HCT116 (cell line): Measurements from ENCODE around the gene TRIM31. TPM values are rescaled to one million over a fixed set of nuclear protein-coding genes. Genes with fewer than 3 reads are reported as not detected.

Experiments
- ATAC-seq: fragments of 200-7000 bp; cut with Tn5 transposase; 2 replicates; pipeline ENCODE4 v1.9.1; 2020; ENCODE audit warnings: mild to moderate bottlenecking, moderate library complexity
- BruUV-seq: library from RNA; stranded (reverse); fragments of 400-500 nt; replicated peaks from 2 replicates; lab custom pipeline; 2021; lab: Mats Ljungman, UMichigan
- CTCF ChIA-PET: fragments of 300-600 bp; sonication (Branson Sonifier 250); formaldehyde crosslinking; loops from one replicate; lab custom pipeline; 2021; ENCODE audit warnings: antibody characterized with exemption; lab: Charles Lee
- POLR2A ChIA-PET: fragments of 300-600, 350-600 bp; sonication (Branson Sonifier 250); formaldehyde crosslinking; loops from one replicate; lab custom pipeline; 2021; ENCODE audit warnings: antibody characterized with exemption; lab: Charles Lee
- RAD21 ChIA-PET, 2 experiments: fragments of 300-600 bp; sonication (Branson Sonifier 250); formaldehyde crosslinking; loops; one replicate each; lab custom pipeline; 2023; ENCODE audit warnings: low total read pairs in 2 of 2; ENCODE audit not compliant: uncharacterized antibody in 2 of 2, unreplicated experiment in 2 of 2, low non-redundant PET in 1 of 2; lab: Charles Lee
- DNase-seq: peaks from one replicate; pipeline ENCODE4 v3.0.0-alpha.2; 2010; ENCODE audit warnings: low read depth, low spot score
- H2AFZ ChIP-seq: fragments of 200-600 bp; shearing (Covaris generic), sonication (generic); 2 replicates; pipeline ENCODE4 v1.6.1; 2017; ENCODE audit warnings: low read depth, mixed run types, mixed read lengths, antibody characterized with exemption, low read length; ENCODE audit not compliant: poor library complexity, severe bottlenecking
- H3K27ac ChIP-seq: 2 replicates; pipeline ENCODE4 v1.5.1; 2012; ENCODE audit warnings: low read depth, low read length
- H3K27me3 ChIP-seq: fragments of 200-600 bp; sonication (generic); 2 replicates; pipeline ENCODE4 v1.6.1; 2016; ENCODE audit warnings: mixed run types, low read length, mixed read lengths; ENCODE audit not compliant: insufficient read depth
- H3K36me3 ChIP-seq, 2 experiments: fragments of 200-500 bp in 1 of 2; fragments of 200-600 bp in 1 of 2; sonication (Bioruptor generic) in 1 of 2; sonication (generic) in 1 of 2; 2 replicates each; pipeline versions ENCODE4 v1.5.1 to v1.6.1; 2014 to 2016; ENCODE audit warnings: low read length in 2 of 2, inconsistent platforms in 1 of 2, mixed read lengths in 1 of 2, mixed run types in 1 of 2; ENCODE audit not compliant: insufficient read depth in 2 of 2, control insufficient read depth in 1 of 2
- H3K4me1 ChIP-seq, 2 experiments: fragments of 200-600 bp in 1 of 2; sonication (generic) in 1 of 2; 2 replicates each; pipeline versions ENCODE4 v1.5.1 to v1.6.1; 2012 to 2017; ENCODE audit warnings: low read length in 2 of 2, inconsistent platforms in 1 of 2, mild to moderate bottlenecking in 1 of 2, mixed read lengths in 1 of 2, mixed run types in 1 of 2, moderate library complexity in 1 of 2; ENCODE audit not compliant: insufficient read depth in 2 of 2, control insufficient read depth in 1 of 2
- H3K4me2 ChIP-seq: fragments of 200-600 bp; sonication (generic); 2 replicates; pipeline ENCODE4 v1.6.1; 2017; ENCODE audit warnings: mixed run types, low read length, mixed read lengths
- H3K4me3 ChIP-seq, 2 experiments: fragments of 200-600 bp in 1 of 2; sonication (generic) in 1 of 2; replicated peaks in 1 of 2; 2 replicates each; pipeline ENCODE4 v1.5.1; 2011 to 2016; ENCODE audit warnings: low read length in 2 of 2, control low read depth in 1 of 2, low read depth in 1 of 2, mild to moderate bottlenecking in 1 of 2, mixed read lengths in 1 of 2, mixed run types in 1 of 2
- H3K79me2 ChIP-seq: fragments of 200-600 bp; sonication (generic); 2 replicates; pipeline ENCODE4 v1.6.1; 2017; ENCODE audit warnings: mild to moderate bottlenecking, mixed run types, low read length, moderate library complexity, mixed read lengths; ENCODE audit not compliant: insufficient read depth
- H3K9ac ChIP-seq: fragments of 200-600 bp; sonication (generic); 2 replicates; pipeline ENCODE4 v1.6.1; 2016; ENCODE audit warnings: low read length, mixed read lengths
- H3K9me2 ChIP-seq: fragments of 200-600 bp; sonication (generic), shearing (Covaris generic); 2 replicates; pipeline ENCODE4 v1.6.1; 2017; ENCODE audit warnings: mixed run types, mild to moderate bottlenecking, moderate library complexity; ENCODE audit not compliant: insufficient read depth
- H3K9me3 ChIP-seq, 2 experiments: fragments of 200-500 bp in 1 of 2; fragments of 200-600 bp in 1 of 2; sonication (Bioruptor generic) in 1 of 2; sonication (generic) in 1 of 2; 2 replicates each; pipeline ENCODE4 v1.6.1; 2014 to 2017; ENCODE audit warnings: low read length in 2 of 2, mixed read lengths in 2 of 2, inconsistent platforms in 1 of 2, low read depth in 1 of 2, mild to moderate bottlenecking in 1 of 2, mixed run types in 1 of 2, moderate library complexity in 1 of 2; ENCODE audit not compliant: control insufficient read depth in 1 of 2, insufficient read depth in 1 of 2
- H4K20me1 ChIP-seq: fragments of 200-600 bp; sonication (generic), shearing (Covaris generic); 2 replicates; pipeline ENCODE4 v1.6.1; 2017; ENCODE audit warnings: mixed run types, mild to moderate bottlenecking, moderate library complexity; ENCODE audit not compliant: insufficient read depth
- ATF3 ChIP-seq: IDR thresholded peaks from 2 replicates; pipeline ENCODE4 v1.6.1; 2012
- CTCF ChIP-seq, 3 experiments: fragments of 200-600 bp in 1 of 3; sonication (generic) in 1 of 3; IDR thresholded peaks in 2 of 3; conservative IDR thresholded peaks in 1 of 3; 2 replicates each; pipeline ENCODE4 v1.5.1; 2012 to 2017; ENCODE audit warnings: low read depth in 2 of 3, low read length in 2 of 3, antibody characterized with exemption in 1 of 3, borderline replicate concordance in 1 of 3, control low read depth in 1 of 3, mild to moderate bottlenecking in 1 of 3, mixed read lengths in 1 of 3, mixed run types in 1 of 3, moderate library complexity in 1 of 3; ENCODE audit not compliant: insufficient read depth in 1 of 3
- EZH2 ChIP-seq: fragments of 200-600 bp; sonication (generic); IDR thresholded peaks from 2 replicates; pipeline ENCODE4 v1.6.1; 2017; ENCODE audit warnings: antibody characterized with exemption, mixed run types
- FOSL1 ChIP-seq: IDR thresholded peaks from 2 replicates; pipeline ENCODE4 v1.6.1; 2012; ENCODE audit warnings: low read depth
- JUND ChIP-seq: IDR thresholded peaks from 2 replicates; pipeline ENCODE4 v1.6.1; 2012
- POLR2A ChIP-seq: IDR thresholded peaks from 2 replicates; pipeline ENCODE4 v1.7.0; 2011; ENCODE audit warnings: borderline replicate concordance; ENCODE audit not compliant: insufficient read depth, insufficient read length; ENCODE audit errors: extremely low read depth
- RAD21 ChIP-seq: IDR thresholded peaks from 2 replicates; pipeline ENCODE4 v1.6.1; 2012; ENCODE audit warnings: low read depth, mild to moderate bottlenecking
- REST ChIP-seq: IDR thresholded peaks from 2 replicates; pipeline ENCODE4 v1.6.1; 2012; ENCODE audit warnings: low read depth
- SIN3A ChIP-seq: IDR thresholded peaks from 2 replicates; pipeline ENCODE4 v1.6.1; 2012; ENCODE audit warnings: low read depth
- TCF7L2 ChIP-seq: IDR thresholded peaks from 2 replicates; pipeline ENCODE4 v1.7.0; 2011; ENCODE audit warnings: borderline replicate concordance, inconsistent platforms; ENCODE audit not compliant: insufficient read depth, insufficient read length; ENCODE audit errors: extremely low read depth
- ZNF274 ChIP-seq: fragments of 200-500 bp; sonication (Bioruptor generic); IDR thresholded peaks from 2 replicates; pipeline ENCODE4 v1.6.1; 2014; ENCODE audit warnings: mild to moderate bottlenecking, low read depth, low read length, inconsistent platforms
- intact Hi-C: fragments of 100-400 bp; cut with micrococcal nuclease; formaldehyde crosslinking; loops from 2 replicates; pipeline ENCODE4 v1.10.0; 2022
- total RNA-seq: library from RNA; stranded (reverse); gene quantifications from one replicate; pipeline ENCODE4 v1.2.1, GENCODE V29; 2021; ENCODE audit not compliant: unreplicated experiment
- TF ChIP-seq, protein P1 (sequence below): IDR thresholded peaks from 2 replicates; pipeline ENCODE4 v1.6.1; 2012

Gene TRIM31
- total RNA-seq, 1 experiment from 2014 or later = not detected

DNA sequence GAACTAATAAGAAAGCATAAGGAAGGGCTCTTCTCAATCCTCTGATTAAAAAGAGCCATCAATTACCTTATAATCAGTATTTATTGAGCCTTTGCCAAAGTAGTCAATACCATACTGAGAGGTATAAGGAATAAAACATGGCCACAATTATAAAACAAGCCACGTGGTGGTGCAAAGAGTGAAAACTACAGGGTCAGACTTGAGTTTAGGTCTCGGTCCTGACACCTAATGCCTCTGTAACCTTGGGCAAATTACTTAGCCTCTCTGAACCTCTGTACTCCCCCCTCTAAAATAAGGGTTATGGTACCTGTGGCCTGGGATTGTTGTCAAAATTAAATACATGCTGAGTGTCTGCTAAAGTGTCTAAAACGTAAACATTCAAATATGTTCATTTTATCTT is 36.3 kb upstream of the TRIM31 start:
- Histone ChIP-seq H3K36me3 (no peaks in the 10 kb centered on the region), H3K4me2 (no peak overlapping the region), H3K27me3 (no peaks in the 10 kb centered on the region), H3K79me2 (no peaks in the 10 kb centered on the region), H4K20me1 (no peaks in the 10 kb centered on the region), H3K9me2 (no peaks in the 10 kb centered on the region), H3K9ac (no peak overlapping the region), H3K4me1 (peaks cover under 1 to 2% of the 10 kb centered on the region in 2 experiments), H3K4me3 (no peak overlapping the region), H3K9me3 (no peaks in the 10 kb centered on the region), H3K27ac (no peak overlapping the region), H2AFZ (no peak overlapping the region)
- RAD21 ChIA-PET = no interaction called here
- CTCF ChIA-PET = no interaction called here
- ATAC-seq (no peak), DNase-seq (no peak)
- TF ChIP-seq FOSL1 (no peak), POLR2A (no peak), TCF7L2 (no peak), RAD21 (no peak), EZH2 (no peak), ZNF274 (no peak), CTCF (IDR thresholded peaks at IDR 0.05 in 2 of 3, conservative IDR thresholded peaks at IDR 0.05 in 1 of 3; ENCODE audit: borderline replicate concordance in 1 of 3, insufficient read depth in 1 of 3, low read depth in 2 of 3, low read length in 2 of 3) (no peak), JUND (no peak), SIN3A (no peak), ATF3 (no peak), REST (no peak)
- TF ChIP-seq, protein P1, sequence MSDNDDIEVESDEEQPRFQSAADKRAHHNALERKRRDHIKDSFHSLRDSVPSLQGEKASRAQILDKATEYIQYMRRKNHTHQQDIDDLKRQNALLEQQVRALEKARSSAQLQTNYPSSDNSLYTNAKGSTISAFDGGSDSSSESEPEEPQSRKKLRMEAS = no peak
- POLR2A ChIA-PET = no interaction called here
- BruUV-seq = no TSS peak
- intact Hi-C loops = no loop called here
